HS-27A (cell line): ENCODE results near the gene ZNF836.

Experiments used
- DNase-seq: peaks from one replicate; pipeline ENCODE4 v3.0.0-alpha.2; 2012; ENCODE audit warnings: low read depth, missing footprints

The ZNF836 gene

DNA sequence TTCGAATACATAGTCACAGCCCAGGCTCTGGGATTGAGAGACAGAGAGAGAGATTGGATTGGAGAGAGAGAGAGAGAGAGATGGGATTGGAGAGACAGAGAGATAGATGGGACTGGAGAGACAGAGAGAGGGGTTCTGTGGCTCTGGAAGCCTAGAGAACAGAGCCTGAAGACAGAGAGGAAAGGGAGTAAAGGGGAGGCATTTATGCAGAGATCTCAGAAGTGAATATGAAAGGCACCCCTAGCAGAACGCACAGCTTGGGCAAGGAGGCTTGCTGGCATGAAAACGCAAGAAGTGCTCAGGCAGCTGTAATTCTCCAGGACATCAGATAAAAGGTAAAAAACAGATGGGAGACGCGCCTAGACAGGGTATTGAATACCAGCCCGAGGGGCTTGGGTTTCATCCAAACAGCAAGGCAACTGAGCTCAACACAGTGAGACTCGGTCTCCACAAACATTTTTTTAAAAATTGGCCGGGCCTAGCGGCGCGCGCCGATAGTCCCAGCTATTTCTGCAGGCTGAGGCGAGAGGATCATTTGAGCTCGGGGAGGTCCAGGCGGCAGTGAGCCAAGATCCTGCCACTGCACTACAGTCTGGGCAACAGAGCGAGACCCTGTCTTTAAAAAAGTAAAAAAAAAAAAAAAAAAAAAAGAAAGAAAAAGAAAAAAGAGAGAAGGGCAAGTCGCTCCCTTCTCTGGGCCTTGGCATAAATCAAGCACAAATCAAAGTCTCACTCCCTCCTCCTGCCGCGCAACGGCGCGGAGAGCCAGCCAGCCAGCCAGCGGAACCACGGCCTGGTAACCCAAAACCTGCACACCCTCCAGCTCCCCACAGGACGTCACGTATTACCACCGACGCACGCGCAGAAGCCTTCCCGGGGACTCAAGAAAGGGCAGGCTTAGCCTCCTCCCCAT, 17.7 kb upstream of the ZNF836 start:
- no peak for DNase-seq

DNA sequence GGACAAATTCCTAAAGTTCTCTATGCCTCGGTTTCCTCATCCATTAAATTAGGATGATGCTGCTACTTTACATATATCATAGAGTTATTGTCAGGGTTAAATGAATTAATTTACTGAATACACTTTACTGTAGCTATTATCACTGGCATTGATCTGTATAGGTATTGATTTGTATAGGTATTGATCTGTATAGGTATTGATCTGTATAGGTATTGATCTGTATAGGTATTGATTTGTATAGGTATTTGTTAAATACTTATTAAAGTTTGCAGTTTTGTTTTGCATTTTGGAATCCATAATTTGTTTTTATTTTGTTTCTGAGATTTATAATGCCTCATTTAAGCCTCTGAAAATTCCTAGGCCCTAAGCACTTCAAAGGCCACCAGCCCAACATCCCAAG, 16.0 kb upstream of the ZNF836 start:
- DNase-seq: no peak

DNA sequence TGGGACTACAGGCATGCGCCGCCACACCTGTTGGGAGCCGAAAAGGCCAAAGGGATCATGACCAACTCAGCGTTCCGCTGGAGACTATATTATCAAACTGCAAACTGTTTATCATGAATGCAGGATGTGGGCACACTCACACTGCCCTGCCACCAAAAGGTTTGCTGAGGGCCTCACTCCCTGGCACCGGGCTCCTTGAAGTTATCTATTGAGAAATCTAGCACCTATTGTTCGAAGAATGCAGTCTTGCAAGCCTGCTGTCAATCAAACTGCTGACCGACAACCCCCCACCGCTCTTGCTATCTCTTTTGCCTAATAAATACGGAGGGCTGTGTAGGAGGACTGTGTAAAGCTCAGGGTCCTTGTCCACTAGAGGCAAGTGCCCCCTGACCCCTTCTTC, 5.2 kb upstream of the ZNF836 start:
- DNase-seq: no peak

DNA sequence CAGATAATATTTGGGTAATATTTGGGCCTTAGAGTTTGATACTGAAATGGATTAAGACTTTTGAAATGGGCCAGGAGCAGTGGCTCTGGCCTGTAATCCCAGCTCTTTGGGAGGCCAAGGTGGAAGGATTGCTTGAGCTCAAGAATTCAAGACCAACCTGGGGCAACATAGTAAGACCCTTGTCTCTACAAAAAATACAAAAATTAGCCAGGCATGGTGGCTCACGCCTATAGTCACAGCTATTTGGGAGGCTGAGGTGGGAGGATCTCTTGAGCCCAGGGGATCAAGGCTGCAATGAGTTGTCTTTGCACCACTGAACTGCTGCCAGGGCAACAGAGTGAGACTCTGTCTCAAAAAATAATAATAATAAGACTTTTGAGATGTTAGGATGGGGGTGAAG, 926 bp upstream of the ZNF836 start:
- no peak for DNase-seq

DNA sequence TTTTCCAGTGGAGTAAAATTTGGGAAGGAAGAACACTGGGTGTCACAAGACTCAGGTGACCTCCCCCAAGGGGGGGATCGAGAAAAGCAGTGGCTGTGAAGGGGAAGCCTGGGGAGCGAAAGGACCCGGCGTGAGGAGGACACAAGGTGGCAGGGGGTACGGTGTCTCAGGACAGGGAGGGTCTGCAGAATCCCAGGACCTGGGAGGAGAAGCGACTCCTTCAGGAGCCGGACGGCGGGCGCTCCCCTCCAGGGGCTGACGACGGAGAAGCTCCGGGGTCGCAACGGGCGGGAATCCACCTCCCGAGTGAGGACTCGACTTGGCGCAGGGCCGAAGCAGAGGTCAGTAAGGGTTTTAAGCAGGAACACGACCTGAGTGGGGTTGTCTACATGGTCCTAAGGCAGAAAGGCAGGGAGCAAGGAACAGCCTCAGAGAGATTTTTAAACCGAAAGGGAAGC, 529 bp downstream of the ZNF836 start:
- DNase-seq: no peak

DNA sequence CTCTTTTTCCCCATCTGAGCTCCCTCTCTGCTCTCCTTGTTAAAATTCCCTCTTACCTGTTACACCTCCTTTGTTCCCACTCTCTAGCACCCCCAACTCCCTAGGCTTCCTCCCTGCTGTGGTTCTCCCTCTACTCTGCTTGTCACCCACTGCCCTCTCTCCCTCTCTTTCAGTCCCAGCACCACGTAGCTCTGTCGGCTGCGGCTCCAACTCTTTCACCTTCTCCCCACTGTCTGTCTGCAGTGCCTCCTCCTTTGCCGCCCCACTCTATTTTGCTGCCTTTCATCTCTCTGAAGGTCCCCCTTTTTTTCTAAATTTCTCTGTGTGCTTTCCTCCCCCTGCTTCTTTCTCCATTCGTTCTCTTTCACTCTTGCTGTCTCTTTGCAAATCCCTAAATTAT, 1.1 kb downstream of the ZNF836 start:
- no peak for DNase-seq

DNA sequence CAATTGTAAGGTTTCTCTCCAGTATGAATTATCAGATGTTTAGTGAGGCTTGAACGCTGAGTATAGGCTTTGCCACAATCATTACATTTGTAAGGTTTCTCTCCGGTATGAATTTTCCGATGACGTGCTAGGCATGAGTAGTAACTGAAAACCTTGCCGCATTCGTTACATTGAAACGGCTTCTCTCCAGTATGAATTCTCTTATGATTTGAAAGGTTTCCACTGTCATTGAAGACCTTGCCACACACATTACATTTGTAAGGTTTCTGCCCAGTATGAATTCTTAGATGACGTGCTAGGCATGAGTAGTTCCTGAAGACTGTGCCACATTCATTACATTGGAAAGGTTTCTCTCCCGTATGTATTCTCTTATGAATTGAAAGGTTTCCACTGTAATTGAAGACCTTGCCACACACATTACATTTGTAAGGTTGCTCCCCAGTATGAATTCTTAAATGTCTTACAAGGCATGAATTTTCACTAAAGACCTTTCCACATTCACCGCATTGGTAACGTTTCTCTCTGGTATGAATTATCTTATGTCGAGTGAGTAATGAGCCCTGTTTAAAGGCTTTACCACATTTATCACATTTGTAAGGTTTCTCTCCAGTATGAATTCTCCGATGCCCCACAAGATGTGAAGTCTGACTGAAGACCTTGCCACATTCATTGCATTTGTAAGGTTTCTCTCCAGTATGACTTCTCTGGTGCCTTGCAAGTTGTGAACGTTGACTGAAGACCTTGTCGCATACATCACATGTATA, 15.6 kb downstream of the ZNF836 start:
- no peak for DNase-seq

DNA sequence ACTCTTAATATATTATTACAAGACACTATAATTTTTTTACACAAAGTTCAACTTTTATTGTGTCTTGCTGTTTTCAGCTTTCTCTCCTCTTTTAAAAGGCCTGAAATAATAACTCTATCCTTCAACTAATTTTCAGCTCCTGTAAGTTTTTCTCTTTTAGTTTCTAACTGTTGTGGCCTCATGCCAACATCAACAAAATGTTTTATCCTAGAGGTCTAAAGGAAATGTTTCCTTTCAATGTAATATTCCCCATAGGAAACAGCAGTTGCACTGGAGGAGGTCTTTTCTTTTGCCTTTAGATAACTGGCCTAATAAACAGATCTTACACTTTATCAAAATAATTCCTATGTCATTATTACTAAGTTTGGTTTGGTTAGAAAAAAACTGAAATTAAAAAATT, 23.2 kb downstream of the ZNF836 start:
- DNase-seq: no peak

DNA sequence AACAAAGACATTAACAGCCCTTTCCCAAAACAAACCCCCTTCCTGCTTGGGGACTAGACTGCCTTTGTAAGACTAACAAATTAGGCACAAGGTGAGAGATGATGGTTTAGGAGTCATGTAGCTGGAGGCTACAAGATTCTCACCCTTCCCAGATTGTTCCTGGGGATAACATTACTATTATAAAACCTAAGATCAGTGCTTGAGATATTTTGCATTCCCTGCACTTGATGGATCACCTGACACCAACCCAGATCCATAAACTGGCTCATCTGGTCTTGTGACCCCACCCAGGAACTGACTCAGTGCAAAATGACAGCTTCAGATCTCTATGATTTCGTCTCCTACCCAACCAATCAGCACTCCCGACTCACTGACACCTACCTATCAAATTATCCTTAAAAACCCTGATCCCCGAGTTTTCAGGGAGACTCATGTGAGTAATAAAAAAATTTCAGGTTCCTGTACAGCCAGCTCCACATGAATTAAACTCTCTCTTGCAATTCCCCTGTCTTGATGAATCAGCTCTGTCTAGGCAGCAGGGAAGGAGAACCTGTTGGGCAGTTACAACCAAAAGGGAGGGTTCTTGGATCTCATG, 29.3 kb downstream of the ZNF836 start:
- no peak for DNase-seq

DNA sequence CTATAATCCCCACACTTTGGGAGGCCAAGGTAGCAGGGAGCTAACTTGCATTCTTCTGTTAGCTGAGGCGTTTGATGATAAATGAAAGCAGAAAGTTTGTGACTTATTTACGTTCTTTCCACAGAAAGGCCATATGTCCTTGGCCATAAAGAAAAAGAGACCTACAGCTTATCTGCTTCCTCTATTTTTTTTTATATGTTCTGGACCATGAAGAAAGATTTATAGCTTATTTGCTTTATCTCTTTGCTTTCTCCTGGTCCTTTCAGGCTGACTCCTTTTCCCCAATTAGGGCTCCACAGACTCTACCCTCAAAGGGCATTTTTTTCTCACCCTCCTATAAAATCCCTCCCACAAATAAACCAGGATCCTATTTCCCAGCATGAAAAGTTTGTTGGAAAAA, 30.2 kb downstream of the ZNF836 start:
- DNase-seq: no peak

DNA sequence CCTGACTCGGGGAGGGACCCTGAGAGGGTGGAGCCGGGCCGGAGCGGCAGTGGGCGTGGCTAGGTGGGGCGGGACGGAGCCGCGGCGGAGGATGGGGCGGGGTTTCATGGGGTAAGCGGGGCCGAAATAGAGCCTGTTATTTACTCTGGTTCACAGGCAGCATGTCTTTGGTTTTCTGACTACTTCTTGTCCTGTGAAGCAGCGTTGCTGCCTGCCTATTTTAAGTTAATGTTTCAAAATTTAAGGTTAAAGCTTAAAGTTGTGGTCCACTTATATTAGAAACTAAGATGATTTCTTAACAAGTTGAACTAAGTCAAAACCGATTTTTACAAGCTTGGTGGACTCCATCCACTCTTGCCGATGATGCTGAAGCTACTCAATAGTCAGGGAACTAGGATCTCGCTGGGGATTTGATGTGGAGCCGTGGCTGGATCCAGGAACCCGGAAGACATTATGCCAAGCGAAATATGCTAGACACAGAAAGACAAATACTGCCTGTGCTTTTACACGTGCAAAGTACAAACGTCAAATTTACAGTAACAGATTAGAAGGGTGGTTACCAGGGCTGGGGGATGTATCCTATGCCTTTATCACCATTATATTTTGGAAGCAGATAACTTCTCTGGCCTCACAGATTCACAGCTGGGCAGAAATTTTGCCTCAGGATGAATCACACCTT, 31.2 kb downstream of the ZNF836 start:
- no peak for DNase-seq

DNA sequence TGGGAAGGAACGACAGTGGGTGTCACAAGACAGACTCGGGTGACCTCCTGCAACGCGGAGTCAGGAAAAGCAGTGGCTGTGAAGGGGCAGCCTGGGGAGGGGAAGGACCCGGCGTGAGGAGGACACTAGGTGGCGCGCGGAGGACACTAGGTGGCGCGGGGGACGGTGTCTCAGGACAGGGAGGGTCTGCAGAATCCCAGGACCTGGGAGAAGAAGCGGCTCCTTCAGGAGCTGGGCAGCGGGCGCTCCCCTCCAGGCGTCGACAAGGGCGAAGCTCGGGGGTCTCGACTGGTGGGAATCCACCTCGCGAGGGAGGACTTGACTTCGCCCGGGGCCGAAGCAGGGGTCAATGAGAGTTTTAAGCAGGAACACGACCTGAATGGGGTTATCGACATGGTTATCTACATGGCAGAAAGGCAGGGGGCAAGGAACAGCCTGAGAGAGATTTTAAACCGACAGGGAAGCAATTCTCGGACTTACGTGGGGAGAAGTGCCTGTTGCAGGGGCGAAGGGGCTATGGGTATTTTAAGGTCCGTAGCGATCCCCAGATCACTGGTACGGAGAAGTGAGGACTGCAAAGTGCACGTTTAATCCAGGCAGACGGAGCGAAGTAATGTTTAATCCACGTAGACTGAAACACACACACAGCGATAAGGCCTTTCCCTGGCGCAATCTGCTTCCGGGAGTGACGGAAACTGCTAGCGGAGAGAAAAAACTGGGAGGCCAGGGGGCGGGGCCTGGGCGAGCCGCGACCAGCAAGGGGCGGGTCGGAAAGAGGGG, 32.0 kb downstream of the ZNF836 start, which contains the start of gene ZNF616:
Gene ZNF616, minus strand, starts transcription at position 687 of the 780 bp plus-strand sequence. CDS start 9,426 bp downstream, outside the sequence.
- peak; percentile 89 for DNase-seq

DNA sequence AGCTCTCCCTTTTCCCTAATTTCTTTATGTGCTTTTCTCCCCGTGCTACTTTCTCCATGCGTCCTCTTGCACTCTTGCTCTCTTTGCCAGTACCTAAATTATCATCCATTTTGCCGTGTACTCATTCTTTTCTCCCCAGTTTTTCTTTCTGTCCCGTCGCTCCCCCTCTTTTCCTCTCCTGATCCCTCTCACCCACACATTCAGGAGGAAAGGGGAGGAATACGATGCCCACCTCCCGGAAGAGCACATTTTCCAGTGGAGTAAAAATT, 32.5 kb downstream of the ZNF836 start:
- no peak for DNase-seq

DNA sequence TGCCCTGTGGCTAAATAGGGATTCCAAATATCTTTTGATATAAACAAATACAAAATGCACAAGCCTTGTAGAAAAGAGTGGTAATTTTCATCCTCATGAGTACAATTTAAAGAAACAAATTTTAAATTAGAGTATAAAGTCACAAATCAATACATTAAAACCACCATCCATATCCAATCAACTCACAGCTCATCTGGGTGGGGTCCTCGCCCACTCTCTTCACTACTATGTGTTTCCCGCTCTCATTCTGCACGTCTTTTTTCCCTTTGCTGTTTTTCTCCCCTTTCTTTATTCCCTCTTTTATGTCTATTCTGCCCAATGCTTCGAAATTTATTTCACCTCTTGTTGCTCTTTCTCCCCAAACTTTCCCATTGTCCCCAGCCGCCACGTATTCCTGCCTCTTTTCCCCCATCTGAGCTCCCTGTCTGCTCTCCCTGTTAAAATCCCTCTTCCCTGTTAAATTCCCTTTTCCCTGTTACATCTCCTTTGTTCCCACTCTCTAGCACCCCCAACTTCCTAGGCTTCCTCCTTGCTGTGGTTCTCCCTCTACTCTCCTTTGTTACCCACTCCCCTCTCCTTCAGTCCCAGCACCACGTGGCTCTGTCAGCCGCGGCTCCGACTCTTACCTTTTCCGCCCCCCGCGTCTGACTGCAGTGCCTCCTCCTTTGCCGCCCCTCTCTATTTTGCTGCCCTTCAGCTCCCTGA, 33.0 kb downstream of the ZNF836 start:
- peak; percentile 7 for DNase-seq

DNA sequence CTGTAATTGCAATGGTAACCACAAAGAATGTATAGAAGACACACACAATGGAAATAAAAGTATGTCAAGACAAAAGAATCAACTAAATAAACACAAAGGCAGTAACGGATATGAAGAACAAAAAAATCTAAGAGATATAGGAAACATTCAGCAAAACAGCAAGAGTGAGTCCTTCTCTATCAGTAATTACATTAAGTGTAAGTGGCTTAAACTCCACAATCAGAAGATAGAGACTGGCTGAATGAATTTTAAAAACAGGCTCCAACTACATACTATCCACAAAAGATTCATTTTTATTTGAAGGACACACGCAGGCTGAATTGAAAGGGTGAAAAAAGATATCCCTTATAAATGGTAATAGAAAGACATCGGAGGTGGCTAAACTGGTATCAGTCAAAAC, 51.1 kb downstream of the ZNF836 start:
- DNase-seq: no peak

DNA sequence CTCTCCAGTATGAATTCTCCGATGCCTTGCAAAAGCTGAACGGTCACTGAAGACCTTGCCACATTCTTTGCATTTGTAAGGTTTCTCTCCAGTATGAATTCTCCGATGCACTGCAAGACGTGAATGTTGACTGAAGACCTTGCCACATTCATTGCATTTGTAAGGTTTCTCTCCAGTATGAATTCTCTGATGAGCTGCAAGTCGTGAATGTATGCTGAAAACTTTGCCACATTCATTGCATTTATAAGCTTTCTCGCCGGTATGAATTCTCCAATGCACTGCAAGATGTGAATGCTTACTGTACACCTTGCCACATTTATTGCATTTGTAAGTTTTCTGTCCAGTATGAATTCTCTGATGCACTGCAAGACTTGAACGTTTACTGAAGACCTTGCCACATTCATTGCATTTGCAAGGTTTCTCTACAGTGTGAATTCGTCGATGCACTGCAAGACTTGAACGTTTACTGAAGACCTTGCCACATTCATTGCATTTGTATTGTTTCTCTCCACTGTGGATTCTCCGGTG, 55.8 kb downstream of the ZNF836 start:
- no peak for DNase-seq

DNA sequence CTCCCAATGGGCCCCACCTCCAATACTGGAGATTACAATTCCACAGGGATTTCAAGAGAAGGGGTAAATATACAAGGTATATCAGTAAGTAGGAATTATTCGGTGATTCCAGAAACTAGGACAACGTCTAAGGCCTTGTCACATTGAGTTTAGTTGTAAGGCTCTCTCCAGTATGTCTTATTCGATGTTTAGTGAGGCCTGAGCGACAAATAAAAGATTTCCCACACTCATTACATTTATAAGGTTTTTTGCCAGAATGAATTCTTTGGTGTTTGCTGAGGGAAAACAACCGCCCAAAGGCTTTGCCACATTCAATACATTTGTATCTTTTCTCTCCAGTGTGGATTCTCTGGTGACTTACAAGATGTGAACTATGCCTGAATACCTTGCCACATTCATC, 56.7 kb downstream of the ZNF836 start:
- DNase-seq: no peak

DNA sequence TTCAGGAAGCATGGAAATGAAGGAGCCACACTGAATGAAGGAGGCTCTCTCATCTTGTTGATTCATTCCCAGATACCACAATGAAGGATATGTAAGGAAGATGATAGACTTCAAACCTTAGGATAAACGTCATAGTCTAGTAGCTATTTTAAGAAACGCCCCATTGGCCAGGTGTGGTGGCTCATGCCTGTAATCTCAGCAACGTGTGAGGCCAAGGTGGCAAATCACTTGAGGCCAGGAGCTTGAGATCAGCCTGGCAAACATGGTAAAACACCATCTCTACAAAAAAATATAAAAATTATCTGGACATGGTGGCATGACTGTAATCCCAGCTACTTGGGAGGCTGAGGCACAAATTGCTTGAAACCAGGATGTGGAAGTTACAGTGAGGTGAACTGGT, 58.8 kb downstream of the ZNF836 start:
- no peak for DNase-seq

DNA sequence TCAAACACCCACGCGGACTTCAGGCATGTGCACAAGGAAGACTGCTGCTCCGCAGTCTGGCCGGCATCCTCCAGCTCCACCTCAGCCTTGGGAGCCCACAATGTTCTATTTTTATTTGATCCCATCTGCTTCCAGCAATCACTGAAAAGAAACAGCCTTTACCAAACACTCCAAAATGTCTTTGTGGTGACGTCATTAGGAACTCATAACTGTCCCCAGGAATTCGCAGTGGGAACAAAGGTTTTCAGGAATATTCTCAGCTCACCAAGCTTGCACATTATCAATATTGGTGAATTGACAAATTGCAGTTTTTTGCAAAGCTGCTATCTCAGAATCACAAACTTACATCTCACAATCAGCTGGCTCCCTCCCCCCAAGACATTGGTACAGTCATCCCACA, 60.6 kb downstream of the ZNF836 start:
- no peak for DNase-seq
